T-helper 1 cell treated with Interleukin-12 subunit alpha and Interleukin-12 subunit beta and Interleukin-4 antibody, amounts not matched to agents 30 μg/mL and 1 μg/mL, for 36 hours (primary cell): Measurements from ENCODE around the gene ITK.

ENCODE experiments used
- H3K27ac Mint-ChIP-seq: one replicate; pipeline ENCODE4 v1.8.0; 2021; ENCODE audit warnings: mild to moderate bottlenecking, mixed read lengths
- H3K27me3 Mint-ChIP-seq: one replicate; pipeline ENCODE4 v1.8.0; 2021; ENCODE audit warnings: low read depth, mixed read lengths
- H3K36me3 Mint-ChIP-seq: one replicate; pipeline ENCODE4 v1.8.0; 2021; ENCODE audit warnings: low read depth, mixed read lengths
- H3K4me1 Mint-ChIP-seq: one replicate; pipeline ENCODE4 v1.8.0; 2021; ENCODE audit warnings: low read depth, mixed read lengths
- H3K4me3 Mint-ChIP-seq: one replicate; pipeline ENCODE4 v1.8.0; 2021; ENCODE audit warnings: mild to moderate bottlenecking, moderate library complexity, mixed read lengths
- H3K9me3 Mint-ChIP-seq: one replicate; pipeline ENCODE4 v1.8.0; 2021; ENCODE audit warnings: mixed read lengths

ITK gene

DNA sequence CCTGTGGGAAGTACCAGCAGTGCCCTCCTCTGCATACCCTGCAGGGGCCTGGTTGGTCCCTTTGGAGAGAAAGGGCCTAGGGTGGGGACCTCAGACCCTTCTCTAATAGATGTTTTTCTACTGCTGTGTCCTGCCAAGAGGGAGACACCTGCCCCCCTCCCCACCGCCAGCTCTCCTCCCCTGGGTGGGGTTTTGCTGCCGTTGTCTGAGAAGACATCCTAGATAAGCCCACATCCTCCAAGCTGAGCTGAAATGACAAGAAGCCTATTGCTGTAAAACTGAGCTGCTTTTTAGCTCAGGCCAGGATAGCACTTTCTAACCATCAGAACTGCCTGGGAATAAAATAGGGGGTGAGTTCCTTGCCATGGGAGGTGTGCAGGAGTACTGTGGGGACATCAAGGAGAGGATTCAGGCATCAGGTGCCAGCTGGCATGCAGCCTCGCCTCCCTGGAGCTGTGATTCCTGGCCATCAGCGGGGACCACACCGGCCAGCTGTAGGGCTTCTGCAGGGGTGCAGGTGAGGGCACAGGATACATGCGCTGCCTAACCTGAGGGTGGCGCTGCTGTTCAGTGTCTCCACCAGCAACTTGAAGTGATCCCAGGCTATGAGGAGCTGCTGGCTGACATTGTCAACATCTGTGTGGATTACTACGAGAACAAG lies 123.2 kb downstream of the ITK start:
- Mint-ChIP-seq H3K36me3 (peaks cover 71% of the 10 kb centered on the region), H3K27me3 (no peaks in the 10 kb centered on the region), H3K4me1 (peaks cover 56% of the 10 kb centered on the region), H3K27ac (peak overlapping the region; percentile 86), H3K9me3 (no peaks in the 10 kb centered on the region), H3K4me3 (peak overlapping the region; percentile 55)
